AG09309 (cell line): ENCODE data around the gene AIDA.

ENCODE experiments used
- DNase-seq: peaks from one replicate; pipeline ENCODE4 v3.0.0-alpha.2; 2010; ENCODE audit warnings: low read depth
- H3K4me3 ChIP-seq: 2 replicates; pipeline ENCODE4 v1.5.1; 2011; ENCODE audit warnings: mild to moderate bottlenecking, low read depth, low read length, moderate library complexity; ENCODE audit not compliant: control insufficient read depth
- CTCF ChIP-seq: IDR thresholded peaks from 2 replicates; pipeline ENCODE4 v1.5.1; 2011; ENCODE audit warnings: mild to moderate bottlenecking, low read depth, low read length, inconsistent platforms; ENCODE audit not compliant: insufficient read depth, control insufficient read depth; ENCODE audit errors: missing control alignments

The AIDA gene

DNA sequence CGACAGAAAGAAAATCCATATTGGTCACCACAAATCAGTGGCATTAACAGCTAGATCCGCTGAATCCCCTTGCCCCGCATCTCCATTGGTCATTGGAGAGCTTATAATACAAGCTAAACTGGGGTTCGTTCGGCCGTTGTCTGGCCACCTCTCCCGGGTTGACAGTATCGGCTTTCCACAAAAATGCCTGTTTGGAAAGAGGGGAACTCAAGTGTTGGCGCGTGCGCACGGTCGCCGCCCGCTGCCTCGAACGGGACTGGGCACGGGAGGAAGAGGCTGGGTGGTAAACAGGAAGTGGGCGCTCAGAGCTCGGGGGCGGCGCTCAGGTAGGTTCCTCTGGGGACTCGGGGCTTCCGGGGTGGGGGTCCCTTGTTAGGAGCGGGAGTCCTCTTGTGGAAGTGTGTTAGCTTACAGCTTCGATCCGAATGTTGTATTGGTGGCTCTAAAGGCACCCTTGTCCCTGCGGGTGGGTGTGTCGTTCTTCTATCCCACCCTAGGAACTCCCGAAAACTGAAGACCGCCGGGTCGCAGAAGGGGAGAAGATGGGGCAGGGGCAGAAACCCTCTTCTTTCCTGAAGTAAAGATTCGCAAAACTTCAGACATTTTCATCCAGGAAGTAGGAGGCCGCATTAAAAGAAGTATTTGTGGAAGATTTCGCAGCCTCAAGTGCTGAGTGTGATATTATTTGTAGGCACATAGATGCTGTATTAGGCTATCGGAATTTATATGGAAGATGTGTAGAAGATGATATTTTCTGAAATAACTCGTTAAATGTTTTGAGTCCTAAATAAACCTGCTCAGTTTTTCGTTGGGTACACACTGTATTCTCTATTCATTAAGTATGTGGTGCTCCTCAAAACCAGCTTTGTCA is 1.0 kb upstream of the AIDA start:
- H3K4me3 ChIP-seq: peak overlapping the region; percentile 88
- DNase-seq: peak; percentile 76
- TF ChIP-seq CTCF: no peak

- TF ChIP-seq CTCF: no peak
- H3K4me3 ChIP-seq: peak overlapping the region; percentile 88
- no peak for DNase-seq
These were observed 705 bp downstream of the AIDA start for GRCh38 chr1:222711319-222712252.

GRCh38 chr1:222709700-222710153 is 2.6 kb downstream of the AIDA start:
- DNase-seq: no peak
- TF ChIP-seq CTCF: no peak
- H3K4me3 ChIP-seq: no peak overlapping the region

GRCh38 chr1:222706815-222707214 is 5.5 kb downstream of the AIDA start:
- H3K4me3 ChIP-seq: no peak overlapping the region
- no peak for DNase-seq
- no peak for TF ChIP-seq CTCF

DNA sequence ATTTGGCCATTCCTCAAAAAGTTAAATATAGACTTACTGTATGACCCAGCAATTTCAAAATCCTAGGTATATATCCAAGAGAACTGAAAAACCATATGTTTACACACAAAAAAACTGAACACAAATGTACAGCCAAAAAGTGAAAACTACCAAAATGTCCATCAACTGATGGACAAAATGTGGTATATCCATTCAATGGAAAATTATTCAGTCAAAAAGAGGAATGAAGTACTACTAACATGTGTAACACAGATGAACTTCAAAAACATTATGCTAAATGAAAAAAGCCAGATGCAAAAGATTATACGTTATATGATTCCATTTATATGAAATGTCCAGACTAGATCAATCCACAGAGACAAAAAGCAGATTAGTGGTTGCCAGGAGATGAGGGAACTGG is 8.0 kb downstream of the AIDA start:
- no peak for DNase-seq
- no peak overlapping the region for H3K4me3 ChIP-seq
- TF ChIP-seq CTCF: no peak

GRCh38 chr1:222702210-222702609 is 10.1 kb downstream of the AIDA start:
- no peak for TF ChIP-seq CTCF
- DNase-seq: no peak
- H3K4me3 ChIP-seq: no peak overlapping the region
